ENCODE results near the gene C6orf120. TPM values are rescaled to one million over a fixed set of nuclear protein-coding genes. Genes with fewer than 3 reads are reported as not detected.
A peak's percentile ranks its signal among the peaks of the same experiment; 100 is the strongest.
"Not testable (repeated sequence)": the region's sequence is repeated elsewhere in the genome, so short reads cannot be mapped to it uniquely, and the experiment has no call there.

Gene C6orf120
- total RNA-seq, 1 experiment from 2014 or later, result 17.6 TPM

- DNase-seq (ENCODE audit: low spot score), result no peak
These were observed 23.6 kb upstream of the C6orf120 start for GRCh38 chr6:169678342-169678741.

GRCh38 chr6:169684056-169684455, 17.9 kb upstream of the C6orf120 start:
- no peak for DNase-seq (ENCODE audit: low spot score)

- no peak for DNase-seq (ENCODE audit: low spot score)
These were observed 16.1 kb upstream of the C6orf120 start for GRCh38 chr6:169685860-169686259.

DNA sequence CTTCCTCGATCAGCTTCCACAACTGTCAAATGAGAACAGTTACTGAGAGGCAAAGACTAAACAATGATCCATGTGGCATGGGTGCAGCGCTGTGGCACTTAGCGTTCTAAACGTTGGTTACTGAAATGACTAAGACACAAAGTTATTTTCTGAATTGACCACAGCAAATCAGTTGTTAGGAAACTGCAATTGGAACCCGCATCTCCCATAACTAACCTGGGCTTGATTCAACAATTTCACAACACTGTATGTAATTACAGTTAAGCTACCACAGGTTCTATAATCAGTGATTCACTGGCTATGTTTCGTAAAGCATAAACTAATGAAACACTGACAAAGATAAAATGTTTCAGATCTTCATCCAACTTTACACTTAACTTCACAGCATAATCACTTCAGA, 12.6 kb upstream of the C6orf120 start:
- peak; percentile 88 for DNase-seq (ENCODE audit: low spot score)

DNA sequence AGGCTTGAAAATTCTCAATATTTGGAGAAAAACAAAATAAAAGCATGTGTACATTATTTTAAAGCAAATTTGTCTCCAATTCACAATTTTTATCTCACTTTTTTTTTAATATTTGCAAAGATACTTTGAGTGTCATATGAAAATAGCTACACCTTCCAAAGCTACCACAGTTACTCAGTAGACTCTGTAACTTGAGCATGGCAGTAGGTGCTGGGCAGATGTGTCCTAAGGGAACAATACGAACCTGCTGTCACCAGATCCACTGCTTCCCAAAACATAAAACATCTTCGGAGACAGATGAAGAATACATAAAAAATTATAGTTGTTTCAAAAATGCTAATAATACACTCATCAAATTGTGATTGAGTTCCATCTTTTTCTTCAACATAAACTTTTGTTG, 10.7 kb upstream of the C6orf120 start:
- DNase-seq (ENCODE audit: low spot score), result no peak

- no peak for DNase-seq (ENCODE audit: low spot score)
These were observed 9.4 kb upstream of the C6orf120 start for GRCh38 chr6:169692516-169692915.

DNA sequence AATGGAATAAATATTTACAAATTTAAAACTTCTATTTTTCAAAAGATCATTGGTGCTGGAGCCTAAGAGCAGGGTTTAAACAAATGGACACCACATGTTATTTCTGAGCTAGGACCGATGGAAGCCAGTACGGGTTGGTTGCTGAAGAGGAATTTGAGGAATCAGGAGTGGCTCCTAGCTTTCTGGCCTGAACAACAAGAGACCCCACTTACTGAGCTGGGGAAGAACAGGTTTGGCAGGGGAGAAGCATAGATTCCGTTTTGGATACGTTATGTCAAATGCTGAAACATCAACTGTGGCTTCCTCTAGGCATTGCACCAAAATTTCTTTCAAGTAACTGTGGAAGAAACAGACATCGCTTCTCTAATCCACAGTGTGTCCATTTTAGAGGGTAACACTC, 6.8 kb upstream of the C6orf120 start:
- DNase-seq (ENCODE audit: low spot score), result no peak

GRCh38 chr6:169697115-169697514, 4.8 kb upstream of the C6orf120 start:
- DNase-seq (ENCODE audit: low spot score), result not testable (repeated sequence)

GRCh38 chr6:169700296-169700695, 1.6 kb upstream of the C6orf120 start:
- DNase-seq (ENCODE audit: low spot score), result no peak

DNA sequence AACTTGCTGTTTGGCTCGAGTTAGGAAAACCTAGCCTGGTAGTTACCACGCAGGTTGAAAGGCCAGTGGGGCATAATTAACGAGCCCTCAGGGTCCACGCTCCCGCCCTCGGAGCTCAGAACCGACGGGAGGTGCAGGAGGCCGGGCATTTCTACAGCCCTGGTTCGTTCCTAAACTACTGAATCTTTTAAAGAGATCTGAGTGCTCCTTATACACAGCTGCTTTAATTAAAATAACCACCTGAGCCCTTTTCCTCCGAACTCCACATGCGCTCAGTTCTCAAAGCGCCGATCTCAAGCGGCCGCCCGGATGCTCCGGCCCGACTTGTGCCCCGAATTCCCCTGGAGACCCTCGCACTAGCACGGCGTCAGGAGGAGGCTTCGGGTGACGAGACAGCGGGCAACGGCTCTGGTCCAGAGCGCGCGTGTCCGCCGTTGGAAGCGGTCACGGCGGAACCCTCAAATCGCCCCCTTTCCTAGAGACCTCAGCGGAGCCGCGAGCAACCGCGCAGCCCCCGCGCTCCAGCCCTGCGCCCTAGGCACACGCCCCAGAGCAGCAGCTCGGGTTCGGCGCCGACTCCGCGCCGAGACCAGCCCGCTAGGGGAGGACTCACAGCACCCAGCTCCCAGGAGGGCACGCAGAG, 494 bp upstream of the C6orf120 start:
- no peak for DNase-seq (ENCODE audit: low spot score)

DNA sequence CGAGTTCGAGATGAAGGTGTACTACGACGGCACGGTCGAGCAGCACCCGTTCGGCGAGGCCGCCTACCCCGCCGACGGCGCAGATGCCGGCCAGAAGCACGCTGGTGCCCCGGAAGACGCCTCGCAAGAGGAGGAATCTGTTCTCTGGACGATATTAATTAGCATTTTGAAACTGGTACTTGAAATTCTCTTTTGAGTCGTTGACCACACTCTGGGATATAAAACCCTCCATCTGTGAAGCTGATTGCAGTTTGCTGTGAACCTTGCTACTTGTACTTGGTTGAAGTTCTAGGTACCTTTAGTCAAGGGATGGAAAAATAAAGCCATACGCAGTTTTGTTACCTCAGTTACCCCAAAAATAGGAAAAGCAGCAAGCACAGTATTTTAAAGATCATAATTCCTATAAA, 917 bp downstream of the C6orf120 start:
- no peak for DNase-seq (ENCODE audit: low spot score)

DNA sequence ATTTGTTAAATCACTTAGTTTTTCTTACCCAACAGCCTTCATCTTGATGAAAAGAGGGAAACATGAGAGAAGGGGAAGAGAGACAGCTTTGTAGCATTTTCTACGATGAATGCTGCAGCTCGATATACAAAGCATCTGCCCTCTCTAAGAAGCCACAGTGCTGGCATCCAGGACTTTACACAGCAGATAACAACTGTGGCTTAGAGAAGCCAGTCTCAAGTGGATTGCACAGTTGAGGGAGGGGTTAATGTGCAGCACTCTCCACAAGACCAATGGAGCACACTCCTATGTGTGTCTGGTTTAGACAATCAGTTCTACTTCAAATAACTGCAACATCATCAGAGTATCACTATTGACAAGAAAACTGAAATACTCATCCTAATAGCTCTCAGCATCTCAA, 5.8 kb downstream of the C6orf120 start:
- no peak for DNase-seq (ENCODE audit: low spot score)

- DNase-seq (ENCODE audit: low spot score), result no peak
These were observed 7.4 kb downstream of the C6orf120 start for GRCh38 chr6:169709293-169709692.

DNA sequence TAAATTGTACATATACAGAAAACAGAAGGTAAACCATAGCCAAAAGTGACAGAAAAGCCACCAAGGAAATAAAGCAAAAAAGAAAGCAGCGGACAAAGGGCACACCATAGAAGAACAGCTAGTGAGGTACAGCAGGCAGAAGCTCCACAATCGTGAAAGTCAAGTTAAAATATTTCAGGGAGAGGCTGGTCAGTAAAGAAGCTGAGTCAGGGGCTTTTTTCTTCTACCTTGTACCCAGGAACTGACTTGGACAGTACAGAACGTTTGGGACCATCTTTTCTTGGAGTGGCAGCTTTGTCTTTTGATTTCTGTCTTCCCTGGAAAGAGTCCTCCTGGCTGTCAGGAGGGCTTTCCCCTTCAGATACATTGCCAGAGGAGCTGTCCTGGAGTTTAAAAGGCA, 8.1 kb downstream of the C6orf120 start:
- no peak for DNase-seq (ENCODE audit: low spot score)

DNA sequence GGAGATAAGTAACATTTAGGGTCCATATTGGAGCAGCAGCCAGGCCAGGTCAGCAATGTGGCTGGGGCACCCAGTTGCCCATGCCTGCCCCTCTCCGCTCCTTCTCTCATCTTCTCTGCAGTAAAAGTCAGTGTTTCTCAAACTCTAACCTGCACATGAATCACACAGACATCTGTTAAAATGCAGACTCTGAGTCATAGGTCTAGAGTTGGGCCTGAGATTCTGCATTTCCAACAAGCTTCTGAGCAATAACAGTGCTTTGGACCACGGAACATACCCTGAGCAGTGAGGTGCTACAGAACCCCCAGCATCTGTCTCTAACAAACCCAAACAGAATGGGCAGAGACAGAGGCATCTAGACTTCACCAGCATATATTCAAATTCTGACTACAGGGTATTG, 12.3 kb downstream of the C6orf120 start:
- DNase-seq (ENCODE audit: low spot score), result no peak

- no peak for DNase-seq (ENCODE audit: low spot score)
These were observed 12.7 kb downstream of the C6orf120 start for GRCh38 chr6:169714595-169714994.

- no peak for DNase-seq (ENCODE audit: low spot score)
These were observed 17.2 kb downstream of the C6orf120 start for GRCh38 chr6:169719117-169719516.

- DNase-seq (ENCODE audit: low spot score), result no peak
These were observed 18.4 kb downstream of the C6orf120 start for GRCh38 chr6:169720207-169720855.

DNA sequence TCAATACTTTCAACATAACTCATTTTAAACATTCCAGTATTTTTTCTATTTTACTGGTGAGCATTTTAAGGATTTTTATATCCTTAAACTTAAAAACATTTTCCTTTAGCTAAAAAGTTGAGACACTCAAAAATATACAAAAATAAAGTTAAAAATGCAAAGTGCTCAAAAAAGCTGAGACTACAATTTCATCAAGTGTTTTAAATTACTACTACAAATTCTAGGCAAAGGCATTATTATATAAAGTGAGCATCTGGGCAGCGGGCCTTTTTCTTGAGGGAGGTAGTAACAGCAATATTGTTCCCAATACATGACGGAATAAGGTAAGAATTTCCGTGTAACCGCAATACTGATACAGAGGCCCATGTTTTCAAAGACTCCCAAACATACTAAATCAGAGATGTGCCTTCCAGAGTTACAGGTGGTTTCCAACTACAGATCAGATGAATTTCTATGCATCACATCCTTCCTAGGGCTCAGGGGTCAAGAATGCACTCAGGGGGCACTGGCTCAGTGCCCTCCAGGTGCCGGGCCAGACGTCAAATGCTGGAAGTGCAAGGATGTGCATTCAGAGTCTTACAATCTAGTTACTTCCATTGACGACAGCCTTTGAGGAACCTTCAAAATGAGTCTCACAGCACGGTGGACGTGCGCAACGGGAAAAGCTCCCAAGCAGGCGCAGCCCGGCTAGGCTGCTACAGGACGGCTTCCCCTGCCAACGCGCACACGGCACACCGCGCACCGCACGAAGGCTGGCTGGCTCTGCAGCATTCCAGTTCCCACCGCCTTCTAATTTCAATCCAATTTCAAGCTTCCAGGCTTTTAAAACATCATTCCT, 20.7 kb downstream of the C6orf120 start:
- DNase-seq (ENCODE audit: low spot score), result peak; percentile 17

- no peak for DNase-seq (ENCODE audit: low spot score)
These were observed 21.4 kb downstream of the C6orf120 start for GRCh38 chr6:169723200-169723909.

GRCh38 chr6:169723991-169724493, 22.1 kb downstream of the C6orf120 start:
- no peak for DNase-seq (ENCODE audit: low spot score)
